DMS 273 treated with DMSO at 0.1 percent for 48 hours (cell line): ENCODE measurements around the gene WDR11.
A peak's percentile ranks its signal among the peaks of the same experiment; 100 is the strongest.
"Not testable (repeated sequence)": the region's sequence is repeated elsewhere in the genome, so short reads cannot be mapped to it uniquely, and the experiment has no call there.

ENCODE experiments used
- DNase-seq: peaks from one replicate; lab custom pipeline; 2025; lab: John Stamatoyannopoulos, UW

Gene WDR11

GRCh38 chr10:120861178-120861855 lies 10.2 kb downstream of the WDR11 start:
- DNase-seq: no peak

- no peak for DNase-seq
Observed at GRCh38 chr10:120873741-120874140, 22.6 kb downstream of the WDR11 start.

- no peak for DNase-seq
Observed at GRCh38 chr10:120883071-120883470, 31.9 kb downstream of the WDR11 start.

GRCh38 chr10:120887482-120887881 lies 36.3 kb downstream of the WDR11 start:
- DNase-seq: no peak

GRCh38 chr10:120891365-120891764 lies 40.2 kb downstream of the WDR11 start:
- DNase-seq: no peak

GRCh38 chr10:120894556-120894955 lies 43.4 kb downstream of the WDR11 start:
- no peak for DNase-seq

- no peak for DNase-seq
Observed at GRCh38 chr10:120897343-120897742, 46.2 kb downstream of the WDR11 start.

GRCh38 chr10:120905268-120905667 lies 54.1 kb downstream of the WDR11 start:
- no peak for DNase-seq

GRCh38 chr10:120917521-120918250 lies 66.5 kb downstream of the WDR11 start:
- no peak for DNase-seq

GRCh38 chr10:120923886-120924285 lies 72.7 kb downstream of the WDR11 start:
- not testable (repeated sequence) for DNase-seq

- DNase-seq: no peak
Observed at GRCh38 chr10:120926611-120927010, 75.4 kb downstream of the WDR11 start.

- DNase-seq: no peak
Observed at GRCh38 chr10:120927352-120927751, 76.2 kb downstream of the WDR11 start.

GRCh38 chr10:120929166-120929565 lies 78.0 kb downstream of the WDR11 start:
- no peak for DNase-seq

GRCh38 chr10:120931423-120931822 lies 80.3 kb downstream of the WDR11 start:
- DNase-seq: no peak

- no peak for DNase-seq
Observed at GRCh38 chr10:120931999-120932398, 80.8 kb downstream of the WDR11 start.

GRCh38 chr10:120938822-120939221 lies 87.7 kb downstream of the WDR11 start:
- no peak for DNase-seq

- DNase-seq: no peak
Observed at GRCh38 chr10:120940299-120940900, 89.2 kb downstream of the WDR11 start.

- no peak for DNase-seq
Observed at GRCh38 chr10:120941501-120941900, 90.3 kb downstream of the WDR11 start.

- DNase-seq: peak; percentile 34
Observed at GRCh38 chr10:120942806-120943413, 91.7 kb downstream of the WDR11 start.

GRCh38 chr10:120943542-120943941 lies 92.4 kb downstream of the WDR11 start:
- DNase-seq: no peak

- DNase-seq: no peak
Observed at GRCh38 chr10:120944586-120945125, 93.5 kb downstream of the WDR11 start.

GRCh38 chr10:120945182-120945581 lies 94.0 kb downstream of the WDR11 start:
- no peak for DNase-seq
